Ovary (tissue), 9 donors: Measurements from ENCODE around the gene CRACDL. TPM values are rescaled to one million over a fixed set of nuclear protein-coding genes. Genes with fewer than 3 reads are reported as not detected.

ENCODE experiments used
- DNase-seq, 5 donors: peaks; one replicate each; pipeline ENCODE4 v3.0.0-alpha.2; 2019 to 2020
- H3K27ac ChIP-seq, 2 donors: fragments of 200-600 bp; one replicate each; pipeline versions ENCODE4 v1.5.1 to v1.8.0; 2019 to 2022
- H3K27me3 ChIP-seq: fragments of 200-600 bp; one replicate; pipeline ENCODE4 v1.8.0; 2022
- H3K36me3 ChIP-seq: fragments of 200-600 bp; sonication (generic); one replicate; pipeline ENCODE4 v1.5.1; 2019
- H3K4me1 ChIP-seq: one replicate; pipeline ENCODE4 v1.8.1; 2013; ENCODE audit warnings: mild to moderate bottlenecking, moderate library complexity; ENCODE audit not compliant: insufficient read depth
- H3K4me3 ChIP-seq: fragments of 200-600 bp; sonication (generic); one replicate; pipeline ENCODE4 v1.5.1; 2017
- H3K9me3 ChIP-seq, 2 donors: fragments of 200-600 bp in 1 of 2; sonication (generic) in 1 of 2; one replicate each; pipeline versions ENCODE4 v1.5.1 to v1.8.1; 2013 to 2019; ENCODE audit warnings: mild to moderate bottlenecking in 1 of 2, moderate library complexity in 1 of 2
- EP300 ChIP-seq: sonication (generic); formaldehyde crosslinking; IDR thresholded peaks from one replicate; pipeline ENCODE4 v1.6.1; 2017; ENCODE audit warnings: antibody characterized with exemption
- POLR2A ChIP-seq: fragments of 450-650 bp; IDR thresholded peaks from one replicate; pipeline ENCODE4 v1.6.1; 2017; ENCODE audit warnings: antibody characterized with exemption, mild to moderate bottlenecking, moderate library complexity
- WGBS, 3 donors: extraction: QIAGEN DNeasy Blood & Tissue Kit in 1 of 3; methylation state at CpG; one replicate each; pipeline versions ENCODE4 v1.1.5 to v1.1.7; 2013 to 2017; 5-methylcytosine and 5-hydroxymethylcytosine counted together
- intact Hi-C, 4 donors: fragments of 100-400 bp; cut with DNase I; formaldehyde crosslinking; loops; one replicate each; pipeline versions ENCODE4 v1.11.0 to v1.15.1; 2022 to 2023
- polyA plus RNA-seq, 2 donors: library from polyadenylated mRNA; stranded (reverse); fragments of 200-250 nt in 1 of 2; fragments of 350-450 nt in 1 of 2; fragmentation: Illumina TruSeq in 1 of 2; extraction: RNeasy Lipid Tissue Mini Kit (QIAGEN cat#74804) in 1 of 2; gene quantifications; one replicate each; pipeline ENCODE4 v1.2.3, GENCODE V29; 2013 to 2014
- total RNA-seq, 7 donors: library from RNA; depleted of rRNA in 2 of 7; stranded (reverse); fragments of >200 nt in 2 of 7; fragmentation: NEBNext Ultra II Directional in 3 of 7; extraction: Animal tissue kit (Norgen Biotek cat#: 25700) in 3 of 7; gene quantifications; one replicate each; pipeline versions ENCODE4 v1.1.0 to v1.2.4, GENCODE V29; 2016 to 2023
- TF ChIP-seq, protein P1 (sequence below), 3 donors: fragments of 450-650 bp in 2 of 3; fragments of 200-600 bp in 1 of 3; IDR thresholded peaks; one replicate each; pipeline versions ENCODE4 v1.5.1 to v1.8.0; 2016 to 2022; ENCODE audit warnings: antibody characterized with exemption in 3 of 3, mild to moderate bottlenecking in 1 of 3
- donor health status: DM: no; HTN: no; CAD: no; lungs with moderate emphysema.
- donor health status: DM: no; HTN: no; CAD: no.
- donor health status: Bipolar disorder and iron deficiency.
- donor health status: DM: yes; HTN: yes; CAD: no.
- donor health status: DM: no; HTN: no; CAD: no.
- donor health status: DM: yes; HTN: yes; CAD: no.

The CRACDL gene
- total and polyA plus RNA-seq, 9 donors: 1.2 to 22.4 (median 2.7) TPM

GRCh38 chr2:98768384-98769113 lies 167.5 kb downstream of the CRACDL start:
- Histone ChIP-seq H3K27me3 (no peaks in the 10 kb centered on the region), H3K27ac (no peak overlapping the region), H3K9me3 (no peaks in the 10 kb centered on the region), H3K4me1 (no peaks in the 10 kb centered on the region), H3K36me3 (no peaks in the 10 kb centered on the region), H3K4me3 (no peak overlapping the region)
- WGBS, 3 donors: 49 to 53% (median 50%) methylated on average over 7 of the region's 7 CpGs
- TF ChIP-seq POLR2A: no peak
- TF ChIP-seq EP300: no peak
- TF ChIP-seq, protein P1, sequence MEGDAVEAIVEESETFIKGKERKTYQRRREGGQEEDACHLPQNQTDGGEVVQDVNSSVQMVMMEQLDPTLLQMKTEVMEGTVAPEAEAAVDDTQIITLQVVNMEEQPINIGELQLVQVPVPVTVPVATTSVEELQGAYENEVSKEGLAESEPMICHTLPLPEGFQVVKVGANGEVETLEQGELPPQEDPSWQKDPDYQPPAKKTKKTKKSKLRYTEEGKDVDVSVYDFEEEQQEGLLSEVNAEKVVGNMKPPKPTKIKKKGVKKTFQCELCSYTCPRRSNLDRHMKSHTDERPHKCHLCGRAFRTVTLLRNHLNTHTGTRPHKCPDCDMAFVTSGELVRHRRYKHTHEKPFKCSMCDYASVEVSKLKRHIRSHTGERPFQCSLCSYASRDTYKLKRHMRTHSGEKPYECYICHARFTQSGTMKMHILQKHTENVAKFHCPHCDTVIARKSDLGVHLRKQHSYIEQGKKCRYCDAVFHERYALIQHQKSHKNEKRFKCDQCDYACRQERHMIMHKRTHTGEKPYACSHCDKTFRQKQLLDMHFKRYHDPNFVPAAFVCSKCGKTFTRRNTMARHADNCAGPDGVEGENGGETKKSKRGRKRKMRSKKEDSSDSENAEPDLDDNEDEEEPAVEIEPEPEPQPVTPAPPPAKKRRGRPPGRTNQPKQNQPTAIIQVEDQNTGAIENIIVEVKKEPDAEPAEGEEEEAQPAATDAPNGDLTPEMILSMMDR (IDR thresholded peaks at IDR 0.05): no peak
- intact Hi-C loops: no loop called here
- no peak for DNase-seq

GRCh38 chr2:98764499-98764898 lies 171.5 kb downstream of the CRACDL start:
- H3K27me3 ChIP-seq: no peaks in the 10 kb centered on the region
- intact Hi-C loops: no loop called here
- TF ChIP-seq EP300 (no peak), POLR2A (no peak)
- TF ChIP-seq, protein P1 (IDR thresholded peaks at IDR 0.05): no peak
- H3K27ac ChIP-seq: no peak overlapping the region
- H3K4me1 ChIP-seq: no peaks in the 10 kb centered on the region
- no peak overlapping the region for H3K4me3 ChIP-seq
- no peaks in the 10 kb centered on the region for H3K36me3 ChIP-seq
- WGBS, 3 donors: 86 to 94% (median 92%) methylated on average over 4 of the region's 4 CpGs
- no peaks in the 10 kb centered on the region for H3K9me3 ChIP-seq
- no peak for DNase-seq

DNA sequence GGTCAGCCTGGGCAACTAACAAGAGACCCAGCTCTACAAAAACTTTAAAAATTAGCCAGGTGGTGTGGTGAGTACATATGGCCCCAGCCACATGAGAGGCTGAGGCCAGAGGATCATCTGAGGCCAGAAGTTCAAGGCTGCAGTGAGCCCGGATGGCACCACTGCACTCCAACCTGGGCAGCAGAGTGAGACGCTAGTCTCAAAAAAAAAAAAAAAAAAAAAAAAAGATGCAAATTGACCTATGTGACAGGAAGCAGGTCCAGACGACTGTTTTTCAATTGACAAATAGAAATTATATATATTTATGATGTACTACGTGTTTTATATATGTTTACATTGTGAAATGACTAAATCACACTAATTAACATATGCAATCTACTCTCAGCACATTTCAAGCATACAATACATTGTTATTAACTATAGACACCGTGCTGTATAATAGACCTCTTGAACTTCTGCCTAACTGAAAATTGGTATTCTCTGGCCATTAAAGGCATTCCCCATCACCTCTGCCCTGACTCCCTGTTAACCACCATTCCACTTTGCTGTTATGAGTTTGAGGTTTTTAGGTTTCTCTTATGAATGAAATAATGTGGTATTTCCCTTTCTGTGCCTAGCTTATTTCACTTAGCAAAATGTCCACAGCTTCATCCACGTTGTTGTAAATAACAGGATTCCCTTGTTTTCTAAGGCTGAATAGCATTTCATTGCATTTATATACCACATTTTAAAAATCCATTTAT lies 172.6 kb downstream of the CRACDL start:
- DNase-seq: no peak
- TF ChIP-seq POLR2A (no peak), EP300 (no peak)
- TF ChIP-seq, protein P1 (IDR thresholded peaks at IDR 0.05): no peak
- Histone ChIP-seq H3K9me3 (no peaks in the 10 kb centered on the region), H3K36me3 (no peaks in the 10 kb centered on the region), H3K27me3 (no peaks in the 10 kb centered on the region), H3K4me3 (no peak overlapping the region), H3K4me1 (no peaks in the 10 kb centered on the region), H3K27ac (no peak overlapping the region)
- WGBS, 3 donors: 50 to 63% (median 56%) methylated on average over 6 of the region's 6 CpGs
- intact Hi-C loops: no loop called here

DNA sequence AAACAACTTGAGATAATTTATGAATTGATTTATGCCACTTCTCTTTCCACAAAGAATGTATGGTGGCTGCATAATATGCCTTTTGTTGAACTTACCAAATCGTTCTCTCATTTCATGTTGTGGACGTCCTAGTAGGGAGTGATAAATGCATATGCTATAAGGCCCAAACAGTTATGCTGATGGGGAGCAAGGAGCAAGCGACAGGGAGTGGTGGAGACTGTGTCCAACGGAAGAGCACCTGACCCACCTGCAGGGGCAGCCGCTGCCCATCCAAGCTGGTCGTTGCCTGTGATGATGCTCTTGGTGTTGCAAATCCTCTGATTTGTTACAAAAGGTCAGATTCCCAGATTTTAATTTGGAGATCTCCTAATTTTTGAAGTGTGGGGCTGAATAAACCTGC lies 174.1 kb downstream of the CRACDL start:
- 85 to 88% (median 86%) methylated on average over 6 of the region's 6 CpGs for WGBS, 3 donors
- DNase-seq: no peak
- H3K9me3 ChIP-seq: no peaks in the 10 kb centered on the region

More for the DNA sequence above, 174.1 kb downstream of the CRACDL start:
- Histone ChIP-seq H3K36me3 (no peaks in the 10 kb centered on the region), H3K4me1 (peaks cover 7% of the 10 kb centered on the region), H3K27me3 (no peaks in the 10 kb centered on the region), H3K4me3 (no peak overlapping the region), H3K27ac (no peak overlapping the region)
- intact Hi-C loops: no loop called here
- TF ChIP-seq POLR2A (no peak), EP300 (no peak)
- TF ChIP-seq, protein P1 (IDR thresholded peaks at IDR 0.05): no peak
